Measurements from ENCODE around the gene NRCAM.

Gene NRCAM

GRCh38 chr7:108284349-108285002, 171.8 kb downstream of the NRCAM start:
- Histone ChIP-seq H3K9ac (ENCODE audit: low read length) (no peak overlapping the region), H4K20me1 (ENCODE audit: low read depth, low read length) (no peaks in the 10 kb centered on the region), H3K79me2 (ENCODE audit: insufficient read depth, low read length) (no peaks in the 10 kb centered on the region), H3K9me3 (ENCODE audit: insufficient read depth, low read length) (no peaks in the 10 kb centered on the region), H3K9me2 (replicated peaks; ENCODE audit: insufficient read depth, low read length) (no peaks in the 10 kb centered on the region), H3K27me3 (ENCODE audit: low read length) (no peaks in the 10 kb centered on the region), H3F3A (ENCODE audit: insufficient read depth) (no peaks in the 10 kb centered on the region), H3K27ac (ENCODE audit: low read depth, low read length) (no peak overlapping the region), H3K4me2 (ENCODE audit: low read depth, low read length, poor library complexity, severe bottlenecking) (no peak overlapping the region), H2AFZ (ENCODE audit: low read depth, low read length, severe bottlenecking) (no peak overlapping the region), H3K4me3 (ENCODE audit: insufficient read depth, low read length, poor library complexity, severe bottlenecking) (no peak overlapping the region), H3K36me3 (ENCODE audit: low read length) (no peaks in the 10 kb centered on the region)
- no peak for TF ChIP-seq EZH2phosphoT487 (conservative IDR thresholded peaks at IDR 0.05; ENCODE audit: low read length)
- TF ChIP-seq, protein P1, sequence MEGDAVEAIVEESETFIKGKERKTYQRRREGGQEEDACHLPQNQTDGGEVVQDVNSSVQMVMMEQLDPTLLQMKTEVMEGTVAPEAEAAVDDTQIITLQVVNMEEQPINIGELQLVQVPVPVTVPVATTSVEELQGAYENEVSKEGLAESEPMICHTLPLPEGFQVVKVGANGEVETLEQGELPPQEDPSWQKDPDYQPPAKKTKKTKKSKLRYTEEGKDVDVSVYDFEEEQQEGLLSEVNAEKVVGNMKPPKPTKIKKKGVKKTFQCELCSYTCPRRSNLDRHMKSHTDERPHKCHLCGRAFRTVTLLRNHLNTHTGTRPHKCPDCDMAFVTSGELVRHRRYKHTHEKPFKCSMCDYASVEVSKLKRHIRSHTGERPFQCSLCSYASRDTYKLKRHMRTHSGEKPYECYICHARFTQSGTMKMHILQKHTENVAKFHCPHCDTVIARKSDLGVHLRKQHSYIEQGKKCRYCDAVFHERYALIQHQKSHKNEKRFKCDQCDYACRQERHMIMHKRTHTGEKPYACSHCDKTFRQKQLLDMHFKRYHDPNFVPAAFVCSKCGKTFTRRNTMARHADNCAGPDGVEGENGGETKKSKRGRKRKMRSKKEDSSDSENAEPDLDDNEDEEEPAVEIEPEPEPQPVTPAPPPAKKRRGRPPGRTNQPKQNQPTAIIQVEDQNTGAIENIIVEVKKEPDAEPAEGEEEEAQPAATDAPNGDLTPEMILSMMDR (IDR thresholded peaks at IDR 0.05; ENCODE audit: insufficient read depth, low read length, poor library complexity, severe bottlenecking) = no peak

GRCh38 chr7:108283252-108283651, 173.0 kb downstream of the NRCAM start:
- no peak overlapping the region for H3K4me2 ChIP-seq (ENCODE audit: low read depth, low read length, poor library complexity, severe bottlenecking)
- no peaks in the 10 kb centered on the region for H3K27me3 ChIP-seq (ENCODE audit: low read length)
- no peaks in the 10 kb centered on the region for H3K9me3 ChIP-seq (ENCODE audit: insufficient read depth, low read length)
- no peak overlapping the region for H3K4me3 ChIP-seq (ENCODE audit: insufficient read depth, low read length, poor library complexity, severe bottlenecking)
- H3F3A ChIP-seq (ENCODE audit: insufficient read depth) = no peaks in the 10 kb centered on the region
- no peak for TF ChIP-seq EZH2phosphoT487 (conservative IDR thresholded peaks at IDR 0.05; ENCODE audit: low read length)
- TF ChIP-seq, protein P1 (IDR thresholded peaks at IDR 0.05; ENCODE audit: insufficient read depth, low read length, poor library complexity, severe bottlenecking) = no peak
- H4K20me1 ChIP-seq (ENCODE audit: low read depth, low read length) = no peaks in the 10 kb centered on the region
- H3K36me3 ChIP-seq (ENCODE audit: low read length) = no peaks in the 10 kb centered on the region
- H3K9me2 ChIP-seq (replicated peaks; ENCODE audit: insufficient read depth, low read length) = no peaks in the 10 kb centered on the region
- H2AFZ ChIP-seq (ENCODE audit: low read depth, low read length, severe bottlenecking) = no peak overlapping the region
- H3K79me2 ChIP-seq (ENCODE audit: insufficient read depth, low read length) = no peaks in the 10 kb centered on the region
- no peak overlapping the region for H3K9ac ChIP-seq (ENCODE audit: low read length)
- no peak overlapping the region for H3K27ac ChIP-seq (ENCODE audit: low read depth, low read length)

DNA sequence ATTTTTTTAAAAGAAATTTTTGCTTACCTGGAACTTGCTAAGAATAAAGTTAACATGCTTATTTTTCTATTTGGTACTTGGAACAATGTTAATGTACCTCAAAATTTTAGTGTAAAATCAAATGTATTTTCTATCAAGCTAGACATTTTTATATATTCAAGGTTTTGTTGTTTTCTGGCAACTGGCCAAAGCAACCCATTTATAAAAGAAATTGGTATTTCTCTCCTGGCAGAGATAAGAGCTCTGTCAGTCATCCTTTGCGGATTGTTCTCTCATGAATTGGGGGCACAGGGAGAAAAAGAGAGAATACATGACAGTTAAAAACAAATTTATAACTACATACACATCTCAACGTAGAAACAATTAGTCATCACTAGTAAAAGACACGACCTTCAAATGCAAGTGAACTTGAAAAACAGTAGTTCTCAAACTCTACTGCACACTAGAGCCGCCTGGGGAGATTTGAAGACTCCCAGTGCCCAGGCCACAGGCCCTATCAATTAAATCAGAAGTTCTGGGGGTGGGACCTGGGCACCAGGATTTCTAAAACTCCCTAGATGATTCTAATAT, 173.7 kb downstream of the NRCAM start:
- no peaks in the 10 kb centered on the region for H3K9me2 ChIP-seq (replicated peaks; ENCODE audit: insufficient read depth, low read length)
- H3K79me2 ChIP-seq (ENCODE audit: insufficient read depth, low read length) = no peaks in the 10 kb centered on the region
- no peaks in the 10 kb centered on the region for H3K27me3 ChIP-seq (ENCODE audit: low read length)
- H2AFZ ChIP-seq (ENCODE audit: low read depth, low read length, severe bottlenecking) = no peak overlapping the region
- no peak overlapping the region for H3K4me3 ChIP-seq (ENCODE audit: insufficient read depth, low read length, poor library complexity, severe bottlenecking)
- no peak overlapping the region for H3K27ac ChIP-seq (ENCODE audit: low read depth, low read length)
- H3K9ac ChIP-seq (ENCODE audit: low read length) = no peak overlapping the region
- no peak overlapping the region for H3K4me2 ChIP-seq (ENCODE audit: low read depth, low read length, poor library complexity, severe bottlenecking)
- no peaks in the 10 kb centered on the region for H3F3A ChIP-seq (ENCODE audit: insufficient read depth)
- TF ChIP-seq EZH2phosphoT487 (conservative IDR thresholded peaks at IDR 0.05; ENCODE audit: low read length) = no peak
- TF ChIP-seq, protein P1 (IDR thresholded peaks at IDR 0.05; ENCODE audit: insufficient read depth, low read length, poor library complexity, severe bottlenecking) = no peak
- no peaks in the 10 kb centered on the region for H4K20me1 ChIP-seq (ENCODE audit: low read depth, low read length)
- no peaks in the 10 kb centered on the region for H3K36me3 ChIP-seq (ENCODE audit: low read length)
- no peaks in the 10 kb centered on the region for H3K9me3 ChIP-seq (ENCODE audit: insufficient read depth, low read length)

Data from SU-DHL-6 (cell line).